Bronchial epithelial cell (primary cell): Measurements from ENCODE around the gene CHMP4B. TPM values are rescaled to one million over a fixed set of nuclear protein-coding genes. Genes with fewer than 3 reads are reported as not detected.

ENCODE experiments used
- DNase-seq: peaks from one replicate; pipeline ENCODE4 v3.0.0-alpha.2; 2010; ENCODE audit warnings: low read depth
- FAIRE-seq: peaks from 2 replicates; lab custom pipeline; 2011; peaks lifted over from hg19 to GRCh38; lab: Jason Lieb, UNC
- H3K27me3 ChIP-seq: 2 replicates; pipeline ENCODE4 v1.5.1; 2011; ENCODE audit warnings: low read length; ENCODE audit not compliant: control insufficient read depth, insufficient read depth
- H3K36me3 ChIP-seq: 2 replicates; pipeline ENCODE4 v1.5.1; 2011; ENCODE audit warnings: low read length; ENCODE audit not compliant: control insufficient read depth, insufficient read depth
- H3K4me3 ChIP-seq: 2 replicates; pipeline ENCODE4 v1.5.1; 2011; ENCODE audit warnings: mild to moderate bottlenecking, low read depth, low read length, control low read depth
- total RNA-seq: library from RNA; depleted of rRNA; stranded (reverse); fragments of >200 nt; gene quantifications from 2 replicates; pipeline ENCODE4 v1.2.1, GENCODE V29; 2014
- TF ChIP-seq, protein P1 (sequence below): IDR thresholded peaks from 2 replicates; pipeline ENCODE4 v1.5.1; 2011; ENCODE audit warnings: mild to moderate bottlenecking, moderate library complexity, low read length, control low read depth, inconsistent platforms; ENCODE audit not compliant: insufficient read depth, severe bottlenecking

The CHMP4B gene
- total RNA-seq, 1 donor from 2014 or later: 30.5 TPM

DNA sequence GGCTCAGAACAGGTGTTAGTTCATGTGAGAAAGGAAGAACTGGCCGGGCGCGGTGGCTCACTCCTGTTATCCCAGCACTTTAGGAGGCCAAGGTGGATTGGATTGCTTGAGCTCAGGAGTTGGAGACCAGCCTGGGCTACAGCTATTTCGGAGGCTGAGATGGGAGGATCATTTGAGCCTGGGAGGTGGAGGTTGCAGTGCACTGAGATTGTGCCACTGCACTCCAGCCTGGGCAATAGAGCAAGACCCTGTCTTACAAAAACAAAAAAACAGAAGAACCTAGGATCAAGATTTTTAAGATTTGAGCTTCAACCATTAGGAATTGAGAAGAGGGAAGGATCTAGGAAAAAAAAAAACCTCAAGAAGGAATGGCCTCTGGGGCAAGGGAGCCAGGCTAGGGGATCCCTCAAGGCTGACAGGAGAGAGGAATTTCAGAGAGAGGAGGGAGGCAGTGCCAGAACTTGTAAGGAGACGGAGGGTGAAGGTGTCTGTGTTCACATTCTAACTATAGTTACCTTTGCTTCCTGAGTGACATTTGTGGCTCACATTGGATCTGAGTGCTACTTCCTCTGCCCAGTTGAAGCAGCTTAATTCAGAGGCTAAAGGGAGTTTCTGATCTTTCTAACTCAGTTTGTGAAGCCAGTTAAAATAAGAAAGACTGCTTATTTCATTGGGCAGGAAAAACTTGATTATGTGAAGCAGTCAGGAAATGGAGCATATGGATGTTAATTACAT, 26.1 kb downstream of the CHMP4B start:
- H3K36me3 ChIP-seq: peaks cover 1% of the 10 kb centered on the region
- H3K4me3 ChIP-seq: no peak overlapping the region
- TF ChIP-seq, protein P1, sequence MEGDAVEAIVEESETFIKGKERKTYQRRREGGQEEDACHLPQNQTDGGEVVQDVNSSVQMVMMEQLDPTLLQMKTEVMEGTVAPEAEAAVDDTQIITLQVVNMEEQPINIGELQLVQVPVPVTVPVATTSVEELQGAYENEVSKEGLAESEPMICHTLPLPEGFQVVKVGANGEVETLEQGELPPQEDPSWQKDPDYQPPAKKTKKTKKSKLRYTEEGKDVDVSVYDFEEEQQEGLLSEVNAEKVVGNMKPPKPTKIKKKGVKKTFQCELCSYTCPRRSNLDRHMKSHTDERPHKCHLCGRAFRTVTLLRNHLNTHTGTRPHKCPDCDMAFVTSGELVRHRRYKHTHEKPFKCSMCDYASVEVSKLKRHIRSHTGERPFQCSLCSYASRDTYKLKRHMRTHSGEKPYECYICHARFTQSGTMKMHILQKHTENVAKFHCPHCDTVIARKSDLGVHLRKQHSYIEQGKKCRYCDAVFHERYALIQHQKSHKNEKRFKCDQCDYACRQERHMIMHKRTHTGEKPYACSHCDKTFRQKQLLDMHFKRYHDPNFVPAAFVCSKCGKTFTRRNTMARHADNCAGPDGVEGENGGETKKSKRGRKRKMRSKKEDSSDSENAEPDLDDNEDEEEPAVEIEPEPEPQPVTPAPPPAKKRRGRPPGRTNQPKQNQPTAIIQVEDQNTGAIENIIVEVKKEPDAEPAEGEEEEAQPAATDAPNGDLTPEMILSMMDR: no peak
- H3K27me3 ChIP-seq: no peaks in the 10 kb centered on the region
- FAIRE-seq: no peak
- no peak for DNase-seq

DNA sequence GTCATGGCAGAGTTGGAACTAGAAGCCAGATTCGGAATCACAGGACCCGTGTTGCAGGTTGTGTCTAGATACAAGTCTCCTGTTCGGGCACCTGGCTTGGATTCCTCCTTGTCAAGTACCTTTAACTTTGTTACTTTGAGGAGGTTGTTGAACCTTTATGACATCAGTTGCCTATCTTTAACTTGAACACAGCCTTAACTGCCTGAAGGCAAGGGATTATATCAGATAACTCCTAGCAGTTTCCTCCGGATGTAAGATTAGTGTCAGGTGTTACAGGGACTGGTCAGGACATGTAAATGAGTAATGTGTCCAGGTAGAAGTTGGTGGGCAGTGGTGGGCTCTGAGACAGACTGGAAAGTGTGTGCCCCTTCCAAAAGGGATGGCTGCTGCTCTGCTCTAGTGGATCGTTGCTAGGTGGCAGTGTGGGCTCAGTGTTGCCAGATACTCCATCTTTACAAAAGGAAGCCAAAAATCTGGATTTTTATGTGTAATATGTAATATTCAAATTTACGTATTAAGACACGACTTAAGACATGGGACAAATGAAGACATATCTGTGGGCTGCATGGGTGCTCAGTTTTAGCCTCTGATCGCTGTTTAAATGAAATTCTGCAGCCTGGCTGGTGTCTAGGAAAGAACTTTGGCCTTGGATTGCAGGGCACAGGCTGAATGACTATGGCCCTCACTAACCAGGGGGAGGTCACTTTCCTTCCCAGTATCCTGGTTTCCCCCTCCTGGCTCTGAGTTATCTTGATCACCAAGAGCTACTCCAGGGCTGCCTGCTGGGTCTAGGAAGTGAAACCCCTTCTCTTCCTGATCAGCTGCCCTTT, 27.1 kb downstream of the CHMP4B start:
- peaks cover 1% of the 10 kb centered on the region for H3K36me3 ChIP-seq
- TF ChIP-seq, protein P1: peak; percentile 18
- H3K4me3 ChIP-seq: no peak overlapping the region
- H3K27me3 ChIP-seq: no peaks in the 10 kb centered on the region
- DNase-seq: peak; percentile 75
- no peak for FAIRE-seq

DNA sequence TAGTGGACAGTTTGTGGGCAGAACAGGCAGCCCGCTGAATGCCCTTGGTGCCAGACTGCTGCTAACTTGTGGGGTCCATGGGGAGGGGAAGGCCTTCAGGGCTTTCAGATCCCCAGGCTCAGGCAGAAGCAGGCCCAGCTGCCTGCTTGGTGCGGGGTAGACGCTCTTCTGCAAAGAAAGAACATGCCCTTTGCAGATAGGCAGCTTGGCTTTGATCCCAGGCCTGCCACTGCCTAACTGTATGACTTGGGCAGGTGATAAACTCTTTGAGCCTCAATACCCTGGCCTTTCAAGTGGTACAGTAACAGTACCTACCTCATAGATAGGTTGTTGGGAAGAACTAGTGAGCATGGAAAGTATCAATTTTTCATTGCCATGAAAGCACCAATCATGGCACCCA, 28.4 kb downstream of the CHMP4B start:
- H3K27me3 ChIP-seq: no peaks in the 10 kb centered on the region
- DNase-seq (no peak), FAIRE-seq (no peak)
- no peak overlapping the region for H3K4me3 ChIP-seq
- peaks cover 1% of the 10 kb centered on the region for H3K36me3 ChIP-seq
- TF ChIP-seq, protein P1: no peak

DNA sequence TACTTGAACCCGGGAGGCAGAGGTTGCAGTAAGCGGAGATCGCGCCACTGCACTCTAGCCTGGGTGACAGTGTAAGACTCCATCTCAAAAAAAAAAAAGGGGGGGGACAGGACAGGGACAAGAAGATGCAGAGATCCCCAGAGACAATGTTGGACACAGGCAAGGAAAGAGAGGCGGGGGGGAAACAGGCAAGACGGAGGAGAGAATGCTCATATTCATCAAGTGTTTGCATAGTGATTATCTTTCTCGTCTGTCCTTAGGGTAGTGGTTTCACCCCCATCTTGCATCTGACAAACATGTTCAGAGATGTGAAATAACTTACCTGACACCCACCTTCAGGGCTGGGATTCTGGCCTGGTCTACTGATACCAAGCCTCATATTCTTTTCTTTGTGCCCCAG, 29.0 kb downstream of the CHMP4B start:
- Histone ChIP-seq H3K36me3 (no peaks in the 10 kb centered on the region), H3K27me3 (no peaks in the 10 kb centered on the region), H3K4me3 (no peak overlapping the region)
- TF ChIP-seq, protein P1: no peak
- FAIRE-seq (no peak), DNase-seq (no peak)

DNA sequence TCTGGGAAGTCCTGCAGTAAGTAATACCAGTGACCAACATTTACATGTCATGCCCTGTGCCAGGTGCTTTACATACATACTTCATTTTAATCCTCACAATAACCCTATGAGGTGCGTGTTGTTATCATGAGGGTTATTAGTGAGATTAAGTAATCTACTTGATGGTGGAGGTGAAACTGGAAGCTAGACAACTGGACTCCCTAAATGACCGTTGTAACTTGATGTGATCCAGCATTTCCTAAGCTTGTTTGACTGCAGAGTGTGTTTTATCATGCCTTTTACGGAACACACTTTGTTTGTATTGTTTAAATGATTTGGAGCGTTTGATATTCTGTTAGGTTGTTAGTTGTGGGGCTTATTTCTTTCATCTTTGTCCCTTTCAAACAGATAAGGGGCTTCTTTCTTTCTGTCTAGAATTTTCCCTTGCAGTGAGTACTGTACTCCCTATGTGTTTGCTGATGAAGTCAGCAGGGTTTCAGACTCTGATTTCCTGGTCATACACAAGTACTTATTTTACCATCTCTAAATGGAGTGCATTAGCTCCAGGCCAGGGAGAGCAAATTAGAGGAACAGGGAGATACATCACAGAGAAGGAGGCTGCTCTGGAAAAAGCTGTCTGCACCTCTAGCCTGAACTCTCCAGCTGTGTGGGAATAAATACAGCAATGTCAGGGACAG, 29.7 kb downstream of the CHMP4B start:
- H3K36me3 ChIP-seq: no peaks in the 10 kb centered on the region
- no peaks in the 10 kb centered on the region for H3K27me3 ChIP-seq
- no peak for FAIRE-seq
- DNase-seq: no peak
- H3K4me3 ChIP-seq: no peak overlapping the region
- TF ChIP-seq, protein P1: no peak
